Parathyroid adenoma (tissue), 2 donors: Measurements from ENCODE around the gene DTNA.
A peak's percentile ranks its signal among the peaks of the same experiment; 100 is the strongest.

Experiments used
- H2AFZ ChIP-seq: fragments of 300-600 bp; sonication (generic); one replicate; pipeline ENCODE4 v1.7.0; 2017; ENCODE audit warnings: antibody characterized with exemption, mild to moderate bottlenecking
- H3K27ac ChIP-seq: fragments of 300-600 bp; sonication (generic); one replicate; pipeline ENCODE4 v1.7.0; 2017
- H3K27me3 ChIP-seq: fragments of 300-600 bp; sonication (generic); one replicate; pipeline ENCODE4 v1.7.0; 2017; ENCODE audit warnings: low read length; ENCODE audit not compliant: control insufficient read depth, insufficient read depth
- H3K36me3 ChIP-seq: fragments of 300-600 bp; sonication (generic); one replicate; pipeline ENCODE4 v1.7.0; 2017; ENCODE audit warnings: low read length; ENCODE audit not compliant: control insufficient read depth, insufficient read depth
- H3K4me1 ChIP-seq: fragments of 300-600 bp; sonication (generic); one replicate; pipeline ENCODE4 v1.7.0; 2017; ENCODE audit warnings: control low read depth
- H3K4me2 ChIP-seq: fragments of 300-600 bp; sonication (generic); one replicate; pipeline ENCODE4 v1.7.0; 2017; ENCODE audit warnings: low read length
- H3K4me3 ChIP-seq: fragments of 300-600 bp; sonication (generic); one replicate; pipeline ENCODE4 v1.7.0; 2017; ENCODE audit warnings: low read depth, low read length
- H3K79me2 ChIP-seq: fragments of 300-600 bp; sonication (generic); one replicate; pipeline ENCODE4 v1.7.0; 2017; ENCODE audit warnings: control low read depth
- H3K9ac ChIP-seq: fragments of 300-600 bp; sonication (generic); one replicate; pipeline ENCODE4 v1.7.0; 2017; ENCODE audit warnings: mild to moderate bottlenecking
- H3K9me3 ChIP-seq: fragments of 300-600 bp; sonication (generic); one replicate; pipeline ENCODE4 v1.7.0; 2017; ENCODE audit warnings: low read length; ENCODE audit not compliant: control insufficient read depth
- CTCF ChIP-seq: fragments of 300-600 bp; sonication (generic); IDR thresholded peaks from one replicate; pipeline ENCODE4 v1.7.0; 2017; ENCODE audit warnings: antibody characterized with exemption, mild to moderate bottlenecking
- donor health status: primary hyperparathyroidism.

The DTNA gene

GRCh38 chr18:34771958-34772357, 61.9 kb downstream of the DTNA start:
- H3K79me2 ChIP-seq, result no peaks in the 10 kb centered on the region
- no peaks in the 10 kb centered on the region for H3K4me1 ChIP-seq
- H3K4me3 ChIP-seq, result no peak overlapping the region
- no peaks in the 10 kb centered on the region for H3K36me3 ChIP-seq
- H3K9me3 ChIP-seq, result no peaks in the 10 kb centered on the region
- no peak overlapping the region for H3K4me2 ChIP-seq
- no peak overlapping the region for H3K27ac ChIP-seq
- no peaks in the 10 kb centered on the region for H3K27me3 ChIP-seq
- H2AFZ ChIP-seq, result no peak overlapping the region
- H3K9ac ChIP-seq, result no peak overlapping the region
- no peak for TF ChIP-seq CTCF

- no peaks in the 10 kb centered on the region for H3K4me1 ChIP-seq
- H3K36me3 ChIP-seq, result no peaks in the 10 kb centered on the region
- no peak overlapping the region for H3K27ac ChIP-seq
- H2AFZ ChIP-seq, result no peak overlapping the region
- no peak overlapping the region for H3K9ac ChIP-seq
- no peaks in the 10 kb centered on the region for H3K27me3 ChIP-seq
- no peak overlapping the region for H3K4me2 ChIP-seq
- H3K4me3 ChIP-seq, result no peak overlapping the region
- no peaks in the 10 kb centered on the region for H3K9me3 ChIP-seq
- no peak for TF ChIP-seq CTCF
- no peaks in the 10 kb centered on the region for H3K79me2 ChIP-seq
These were observed 62.8 kb downstream of the DTNA start for GRCh38 chr18:34772887-34773286.

- TF ChIP-seq CTCF, result no peak
- no peaks in the 10 kb centered on the region for H3K9me3 ChIP-seq
- no peak overlapping the region for H3K27ac ChIP-seq
- H3K36me3 ChIP-seq, result no peaks in the 10 kb centered on the region
- H3K27me3 ChIP-seq, result no peaks in the 10 kb centered on the region
- no peak overlapping the region for H2AFZ ChIP-seq
- H3K4me3 ChIP-seq, result no peak overlapping the region
- no peak overlapping the region for H3K4me2 ChIP-seq
- no peaks in the 10 kb centered on the region for H3K79me2 ChIP-seq
- no peak overlapping the region for H3K9ac ChIP-seq
- no peaks in the 10 kb centered on the region for H3K4me1 ChIP-seq
These were observed 63.3 kb downstream of the DTNA start for GRCh38 chr18:34773378-34773777.

- Histone ChIP-seq H3K79me2 (no peaks in the 10 kb centered on the region), H3K9ac (no peak overlapping the region), H3K4me1 (no peaks in the 10 kb centered on the region), H3K4me3 (no peak overlapping the region), H3K36me3 (no peaks in the 10 kb centered on the region), H3K9me3 (no peaks in the 10 kb centered on the region), H3K4me2 (peak overlapping the region; percentile 28), H3K27me3 (no peaks in the 10 kb centered on the region), H3K27ac (no peak overlapping the region), H2AFZ (no peak overlapping the region)
- no peak for TF ChIP-seq CTCF
These were observed 64.1 kb downstream of the DTNA start for GRCh38 chr18:34773961-34774766.

- no peaks in the 10 kb centered on the region for H3K9me3 ChIP-seq
- H3K4me1 ChIP-seq, result no peaks in the 10 kb centered on the region
- H3K27ac ChIP-seq, result no peak overlapping the region
- no peaks in the 10 kb centered on the region for H3K79me2 ChIP-seq
- no peaks in the 10 kb centered on the region for H3K36me3 ChIP-seq
- H3K4me2 ChIP-seq, result no peak overlapping the region
- H3K4me3 ChIP-seq, result no peak overlapping the region
- H2AFZ ChIP-seq, result no peak overlapping the region
- no peak for TF ChIP-seq CTCF
- no peaks in the 10 kb centered on the region for H3K27me3 ChIP-seq
- no peak overlapping the region for H3K9ac ChIP-seq
These were observed 65.4 kb downstream of the DTNA start for GRCh38 chr18:34775461-34775860.
